Ecto neural progenitor cell (in vitro differentiated cells): ENCODE data around the gene WFDC1.

ENCODE experiments used
- DNase-seq: peaks from one replicate; pipeline ENCODE4 v3.0.0-alpha.2; 2018; ENCODE audit warnings: low spot score

Gene WFDC1

DNA sequence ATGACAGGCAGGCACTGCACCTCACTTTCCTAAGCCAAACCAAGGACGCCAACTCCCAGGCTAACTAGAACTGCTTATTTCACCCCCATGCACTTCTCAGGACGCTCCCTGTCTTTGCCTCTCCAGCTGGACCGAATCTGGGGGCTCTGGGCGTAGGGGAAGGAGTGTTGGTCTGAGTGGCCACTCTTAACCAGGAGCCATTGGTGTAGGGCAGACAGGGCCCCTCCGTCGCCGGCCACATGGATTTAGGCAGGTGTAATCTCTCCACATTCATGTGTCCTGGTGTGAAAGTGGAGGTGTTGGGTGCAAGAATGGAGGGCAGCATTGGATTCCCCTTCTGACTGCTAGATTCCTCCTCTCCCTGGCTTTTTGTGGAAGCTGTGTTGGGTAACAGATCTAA is 83.4 kb downstream of the WFDC1 start:
- DNase-seq: no peak

DNA sequence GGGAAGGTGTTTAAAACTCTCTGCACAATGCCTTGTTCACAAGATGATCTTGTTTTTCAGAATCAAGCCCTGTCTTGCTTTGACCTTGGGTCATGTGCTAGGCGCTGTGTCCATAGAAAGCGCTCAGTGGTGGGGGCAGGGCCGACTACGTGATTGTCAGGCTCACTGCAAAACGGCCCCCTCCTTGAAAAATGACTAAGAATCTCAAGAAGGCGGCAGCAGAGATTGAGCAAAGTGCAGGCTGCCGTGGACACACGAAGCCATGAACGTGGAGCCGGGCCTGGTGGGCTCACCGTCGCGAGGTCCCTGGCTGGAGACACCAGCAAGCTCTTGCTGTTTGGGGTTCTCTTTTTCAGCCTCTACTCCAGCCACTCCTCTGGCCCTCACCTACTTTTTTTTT is 83.9 kb downstream of the WFDC1 start:
- DNase-seq: no peak

DNA sequence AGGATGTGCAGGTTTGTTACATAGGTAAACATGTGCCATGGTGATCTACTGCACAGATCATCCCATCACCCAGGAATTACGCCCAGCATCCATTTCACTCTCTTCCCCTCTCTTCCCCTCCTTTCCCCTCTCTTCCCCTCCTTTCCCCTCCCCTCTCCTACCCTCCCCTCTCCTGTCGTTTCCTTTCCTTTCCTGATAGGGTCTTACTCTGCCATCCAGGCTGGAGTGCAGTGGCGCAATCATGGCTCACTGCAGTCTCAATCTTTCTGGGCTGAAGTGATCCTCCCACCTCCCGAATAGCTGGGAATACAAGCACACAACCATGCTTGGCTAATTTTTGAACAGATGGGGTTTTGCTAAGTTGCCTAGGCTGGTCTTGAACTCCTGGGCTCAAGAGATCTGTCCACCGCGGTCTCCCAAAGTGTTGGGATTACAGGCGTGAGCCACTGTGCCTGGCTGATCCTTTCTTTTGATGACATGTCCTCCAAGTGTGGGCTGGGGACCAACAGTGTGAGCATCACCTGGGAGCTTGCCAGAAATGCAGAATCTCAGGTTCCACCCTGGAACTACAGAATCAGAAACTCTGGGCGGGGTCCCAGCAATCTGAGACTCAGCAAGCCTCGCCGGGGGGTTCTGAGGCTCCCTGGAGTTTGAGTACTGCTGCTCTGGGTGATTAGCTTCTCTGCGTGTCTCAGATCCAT is 84.5 kb downstream of the WFDC1 start:
- DNase-seq: no peak
